ENCODE results near the gene ADAM8.

- TF ChIP-seq, protein P1, sequence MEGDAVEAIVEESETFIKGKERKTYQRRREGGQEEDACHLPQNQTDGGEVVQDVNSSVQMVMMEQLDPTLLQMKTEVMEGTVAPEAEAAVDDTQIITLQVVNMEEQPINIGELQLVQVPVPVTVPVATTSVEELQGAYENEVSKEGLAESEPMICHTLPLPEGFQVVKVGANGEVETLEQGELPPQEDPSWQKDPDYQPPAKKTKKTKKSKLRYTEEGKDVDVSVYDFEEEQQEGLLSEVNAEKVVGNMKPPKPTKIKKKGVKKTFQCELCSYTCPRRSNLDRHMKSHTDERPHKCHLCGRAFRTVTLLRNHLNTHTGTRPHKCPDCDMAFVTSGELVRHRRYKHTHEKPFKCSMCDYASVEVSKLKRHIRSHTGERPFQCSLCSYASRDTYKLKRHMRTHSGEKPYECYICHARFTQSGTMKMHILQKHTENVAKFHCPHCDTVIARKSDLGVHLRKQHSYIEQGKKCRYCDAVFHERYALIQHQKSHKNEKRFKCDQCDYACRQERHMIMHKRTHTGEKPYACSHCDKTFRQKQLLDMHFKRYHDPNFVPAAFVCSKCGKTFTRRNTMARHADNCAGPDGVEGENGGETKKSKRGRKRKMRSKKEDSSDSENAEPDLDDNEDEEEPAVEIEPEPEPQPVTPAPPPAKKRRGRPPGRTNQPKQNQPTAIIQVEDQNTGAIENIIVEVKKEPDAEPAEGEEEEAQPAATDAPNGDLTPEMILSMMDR (IDR thresholded peaks at IDR 0.05): no peak
- TF ChIP-seq EZH2 (IDR thresholded peaks at IDR 0.05; ENCODE audit: borderline replicate concordance, insufficient read depth, low read depth, low read length, poor library complexity, severe bottlenecking): no peak
These were observed 52.6 kb downstream of the ADAM8 start for GRCh38 chr10:133224076-133224475.
